ENCODE data around the gene CDH4. TPM values are rescaled to one million over a fixed set of nuclear protein-coding genes. Genes with fewer than 3 reads are reported as not detected.

Gene CDH4
- total and polyA plus RNA-seq, 2 donors, result 0.04 to 0.42 TPM

GRCh38 chr20:61739086-61739831 lies 487.2 kb downstream of the CDH4 start:
- no peak overlapping the region for H3K27ac ChIP-seq (ENCODE audit: low read depth)
- no peak for DNase-seq (ENCODE audit: extremely low spot score)
- 82% methylated on average over 19 of the region's 19 CpGs for WGBS
- H3K36me3 ChIP-seq (ENCODE audit: insufficient read depth), result no peaks in the 10 kb centered on the region
- no peaks in the 10 kb centered on the region for H3K4me1 ChIP-seq (ENCODE audit: insufficient read depth)
- H3K4me3 ChIP-seq (ENCODE audit: low read depth, low read length), result no peak overlapping the region

- no peak overlapping the region for H3K4me3 ChIP-seq (ENCODE audit: low read depth, low read length)
- DNase-seq (ENCODE audit: extremely low spot score), result no peak
- no peaks in the 10 kb centered on the region for H3K36me3 ChIP-seq (ENCODE audit: insufficient read depth)
- H3K27ac ChIP-seq (ENCODE audit: low read depth), result no peak overlapping the region
- WGBS, result 86% methylated on average over 8 of the region's 8 CpGs
- no peaks in the 10 kb centered on the region for H3K4me1 ChIP-seq (ENCODE audit: insufficient read depth)
Observed at GRCh38 chr20:61739832-61740118, 487.7 kb downstream of the CDH4 start.

GRCh38 chr20:61742097-61742825 lies 490.2 kb downstream of the CDH4 start:
- H3K4me1 ChIP-seq (ENCODE audit: insufficient read depth), result no peaks in the 10 kb centered on the region
- 55% methylated on average over 16 of the region's 16 CpGs for WGBS
- H3K27ac ChIP-seq (ENCODE audit: low read depth), result no peak overlapping the region
- no peak overlapping the region for H3K4me3 ChIP-seq (ENCODE audit: low read depth, low read length)
- DNase-seq (ENCODE audit: extremely low spot score), result no peak
- no peaks in the 10 kb centered on the region for H3K36me3 ChIP-seq (ENCODE audit: insufficient read depth)

GRCh38 chr20:61743606-61744005 lies 491.5 kb downstream of the CDH4 start:
- 91% methylated on average over 16 of the region's 16 CpGs for WGBS
- no peak for DNase-seq (ENCODE audit: extremely low spot score)
- Histone ChIP-seq H3K4me3 (ENCODE audit: low read depth, low read length) (no peak overlapping the region), H3K27ac (ENCODE audit: low read depth) (no peak overlapping the region), H3K4me1 (ENCODE audit: insufficient read depth) (no peaks in the 10 kb centered on the region), H3K36me3 (ENCODE audit: insufficient read depth) (no peaks in the 10 kb centered on the region)

- Histone ChIP-seq H3K36me3 (ENCODE audit: insufficient read depth) (no peaks in the 10 kb centered on the region), H3K27ac (ENCODE audit: low read depth) (no peak overlapping the region), H3K4me1 (ENCODE audit: insufficient read depth) (no peaks in the 10 kb centered on the region), H3K4me3 (ENCODE audit: low read depth, low read length) (no peak overlapping the region)
- DNase-seq (ENCODE audit: extremely low spot score), result no peak
- WGBS, result 73% methylated on average over 18 of the region's 18 CpGs
Observed at GRCh38 chr20:61744691-61745396, 492.8 kb downstream of the CDH4 start.

- no peak for DNase-seq (ENCODE audit: extremely low spot score)
- WGBS, result 93% methylated on average over 20 of the region's 20 CpGs
- Histone ChIP-seq H3K36me3 (ENCODE audit: insufficient read depth) (no peaks in the 10 kb centered on the region), H3K4me1 (ENCODE audit: insufficient read depth) (no peaks in the 10 kb centered on the region), H3K27ac (ENCODE audit: low read depth) (no peak overlapping the region), H3K4me3 (ENCODE audit: low read depth, low read length) (no peak overlapping the region)
Observed at GRCh38 chr20:61745397-61746146, 493.5 kb downstream of the CDH4 start.

GRCh38 chr20:61746147-61746646 lies 494.1 kb downstream of the CDH4 start:
- no peak overlapping the region for H3K4me3 ChIP-seq (ENCODE audit: low read depth, low read length)
- no peaks in the 10 kb centered on the region for H3K4me1 ChIP-seq (ENCODE audit: insufficient read depth)
- DNase-seq (ENCODE audit: extremely low spot score), result no peak
- no peak overlapping the region for H3K27ac ChIP-seq (ENCODE audit: low read depth)
- H3K36me3 ChIP-seq (ENCODE audit: insufficient read depth), result no peaks in the 10 kb centered on the region
- WGBS, result 94% methylated on average over 11 of the region's 11 CpGs

- H3K27ac ChIP-seq (ENCODE audit: low read depth), result no peak overlapping the region
- DNase-seq (ENCODE audit: extremely low spot score), result no peak
- 89% methylated on average over 12 of the region's 12 CpGs for WGBS
Observed at GRCh38 chr20:61746781-61747180, 494.7 kb downstream of the CDH4 start.

GRCh38 chr20:61748376-61748775 lies 496.3 kb downstream of the CDH4 start:
- Histone ChIP-seq H3K4me1 (ENCODE audit: insufficient read depth) (no peaks in the 10 kb centered on the region), H3K27ac (ENCODE audit: low read depth) (no peak overlapping the region), H3K36me3 (ENCODE audit: insufficient read depth) (no peaks in the 10 kb centered on the region), H3K4me3 (ENCODE audit: low read depth, low read length) (no peak overlapping the region)
- no peak for DNase-seq (ENCODE audit: extremely low spot score)
- WGBS, result 42% methylated on average over 3 of the region's 3 CpGs

More at GRCh38 chr20:61746781-61747180, 494.7 kb downstream of the CDH4 start:
- Histone ChIP-seq H3K4me1 (ENCODE audit: insufficient read depth) (no peaks in the 10 kb centered on the region), H3K4me3 (ENCODE audit: low read depth, low read length) (no peak overlapping the region), H3K36me3 (ENCODE audit: insufficient read depth) (no peaks in the 10 kb centered on the region)

GRCh38 chr20:61749406-61750075 lies 497.5 kb downstream of the CDH4 start:
- WGBS, result 80% methylated on average over 6 of the region's 6 CpGs
- no peak for DNase-seq (ENCODE audit: extremely low spot score)

GRCh38 chr20:61750093-61750492 lies 498.0 kb downstream of the CDH4 start:
- no peak for DNase-seq (ENCODE audit: extremely low spot score)
- 69% methylated on average over 1 of the region's 1 CpG for WGBS

More at GRCh38 chr20:61749406-61750075, 497.5 kb downstream of the CDH4 start:
- H3K27ac ChIP-seq (ENCODE audit: low read depth), result no peak overlapping the region
- H3K4me3 ChIP-seq (ENCODE audit: low read depth, low read length), result no peak overlapping the region
- no peaks in the 10 kb centered on the region for H3K4me1 ChIP-seq (ENCODE audit: insufficient read depth)
- no peaks in the 10 kb centered on the region for H3K36me3 ChIP-seq (ENCODE audit: insufficient read depth)

GRCh38 chr20:61752576-61752975 lies 500.5 kb downstream of the CDH4 start:
- Histone ChIP-seq H3K4me1 (ENCODE audit: insufficient read depth) (no peaks in the 10 kb centered on the region), H3K36me3 (ENCODE audit: insufficient read depth) (no peaks in the 10 kb centered on the region), H3K27ac (ENCODE audit: low read depth) (no peak overlapping the region), H3K4me3 (ENCODE audit: low read depth, low read length) (no peak overlapping the region)
- whole genome bisulfite sequencing, result 91% methylated on average over 8 of the region's 8 CpGs
- DNase-seq (ENCODE audit: extremely low spot score), result no peak

More at GRCh38 chr20:61750093-61750492, 498.0 kb downstream of the CDH4 start:
- Histone ChIP-seq H3K4me1 (ENCODE audit: insufficient read depth) (no peaks in the 10 kb centered on the region), H3K4me3 (ENCODE audit: low read depth, low read length) (no peak overlapping the region), H3K27ac (ENCODE audit: low read depth) (no peak overlapping the region), H3K36me3 (ENCODE audit: insufficient read depth) (no peaks in the 10 kb centered on the region)

All from urinary bladder (tissue), 4 donors.